Sigmoid colon (tissue), 7 donors: ENCODE results near the gene LFNG. TPM values are rescaled to one million over a fixed set of nuclear protein-coding genes. Genes with fewer than 3 reads are reported as not detected.

ENCODE experiments used
- DNase-seq: peaks from one replicate; pipeline ENCODE4 v3.0.0-alpha.2; 2019
- H3K27ac ChIP-seq, 4 donors: fragments of 200-600 bp; sonication (generic); one replicate each; pipeline ENCODE4 v1.5.1; 2016 to 2019; ENCODE audit warnings: mild to moderate bottlenecking in 1 of 4
- H3K27me3 ChIP-seq, 3 donors: fragments of 200-600 bp; sonication (generic); one replicate each; pipeline ENCODE4 v1.5.1; 2019; ENCODE audit warnings: mild to moderate bottlenecking in 1 of 3
- H3K36me3 ChIP-seq, 4 donors: fragments of 200-600 bp; sonication (generic); one replicate each; pipeline ENCODE4 v1.5.1; 2016 to 2019
- H3K4me1 ChIP-seq, 4 donors: fragments of 200-600 bp; sonication (generic); one replicate each; pipeline ENCODE4 v1.5.1; 2017 to 2019
- H3K4me3 ChIP-seq, 4 donors: fragments of 200-600 bp; sonication (generic); one replicate each; pipeline ENCODE4 v1.5.1; 2017 to 2019; ENCODE audit warnings: mild to moderate bottlenecking in 2 of 4, moderate library complexity in 1 of 4
- H3K9me3 ChIP-seq, 4 donors: fragments of 200-600 bp in 3 of 4; sonication (generic) in 3 of 4; one replicate each; pipeline versions ENCODE4 v1.5.1 to v1.6.1; 2013 to 2019
- EP300 ChIP-seq, 4 donors: sonication (generic); formaldehyde crosslinking; IDR thresholded peaks; one replicate each; pipeline ENCODE4 v1.6.1; 2017; ENCODE audit warnings: antibody characterized with exemption in 4 of 4
- POLR2A ChIP-seq, 2 donors: fragments of 450-650 bp; IDR thresholded peaks; one replicate each; pipeline ENCODE4 v1.6.1; 2016; ENCODE audit warnings: antibody characterized with exemption in 2 of 2, mild to moderate bottlenecking in 2 of 2, moderate library complexity in 2 of 2
- POLR2AphosphoS5 ChIP-seq, 4 donors: sonication (generic); formaldehyde crosslinking; IDR thresholded peaks; one replicate each; pipeline ENCODE4 v1.6.1; 2017; ENCODE audit warnings: antibody characterized with exemption in 4 of 4
- WGBS, 2 donors: extraction: QIAGEN DNeasy Blood & Tissue Kit; methylation state at CpG; one replicate each; pipeline ENCODE4 v1.1.7; 2013; 5-methylcytosine and 5-hydroxymethylcytosine counted together
- intact Hi-C: fragments of 100-400 bp; cut with DNase I; formaldehyde crosslinking; loops from one replicate; pipeline ENCODE4 v1.15.1; 2023
- polyA plus RNA-seq, 3 donors: library from polyadenylated mRNA; stranded (reverse); fragments of 200-250 nt; gene quantifications; one replicate each; pipeline ENCODE4 v1.2.3, GENCODE V29; 2013
- total RNA-seq, 4 donors: library from RNA; depleted of rRNA; stranded (reverse); fragments of >200 nt; gene quantifications; one replicate each; pipeline ENCODE4 v1.1.0, GENCODE V29; 2016
- TF ChIP-seq, protein P1 (sequence below), 4 experiments: fragments of 450-650 bp in 3 of 4; fragments of 200-600 bp in 1 of 4; IDR thresholded peaks; one replicate each; pipeline ENCODE4 v1.5.1; 2016 to 2019; ENCODE audit warnings: antibody characterized with exemption in 4 of 4, mild to moderate bottlenecking in 3 of 4, moderate library complexity in 2 of 4
- donor health status: healthy with polysubstance abuse.
- donor health status: Bipolar disorder and iron deficiency.
- donor health status: healthy.

The LFNG gene
- total and polyA plus RNA-seq, 7 donors = 1.8 to 34.5 (median 5.8) TPM

- Histone ChIP-seq H3K36me3 (no peaks in the 10 kb centered on the region), H3K27me3 (peaks cover 42 to 70% (median 66%) of the 10 kb centered on the region in 3 donors), H3K27ac (peak overlapping the region; percentile 10 to 48 (median 34)), H3K9me3 (no peaks in the 10 kb centered on the region), H3K4me3 (peak overlapping the region; percentile 1 to 57 (median 49)), H3K4me1 (peaks cover 0 to 61% (median 42%) of the 10 kb centered on the region in 4 donors)
- intact Hi-C loops = no loop called here
- TF ChIP-seq EP300 (IDR thresholded peaks at IDR 0.05) = no peak
- no peak for TF ChIP-seq POLR2AphosphoS5 (IDR thresholded peaks at IDR 0.05)
- WGBS, 2 donors = 5 to 23% methylated on average over 21 of the region's 21 CpGs
- no peak for DNase-seq
Measured at GRCh38 chr7:2521341-2521745, 1.8 kb downstream of the LFNG start.

DNA sequence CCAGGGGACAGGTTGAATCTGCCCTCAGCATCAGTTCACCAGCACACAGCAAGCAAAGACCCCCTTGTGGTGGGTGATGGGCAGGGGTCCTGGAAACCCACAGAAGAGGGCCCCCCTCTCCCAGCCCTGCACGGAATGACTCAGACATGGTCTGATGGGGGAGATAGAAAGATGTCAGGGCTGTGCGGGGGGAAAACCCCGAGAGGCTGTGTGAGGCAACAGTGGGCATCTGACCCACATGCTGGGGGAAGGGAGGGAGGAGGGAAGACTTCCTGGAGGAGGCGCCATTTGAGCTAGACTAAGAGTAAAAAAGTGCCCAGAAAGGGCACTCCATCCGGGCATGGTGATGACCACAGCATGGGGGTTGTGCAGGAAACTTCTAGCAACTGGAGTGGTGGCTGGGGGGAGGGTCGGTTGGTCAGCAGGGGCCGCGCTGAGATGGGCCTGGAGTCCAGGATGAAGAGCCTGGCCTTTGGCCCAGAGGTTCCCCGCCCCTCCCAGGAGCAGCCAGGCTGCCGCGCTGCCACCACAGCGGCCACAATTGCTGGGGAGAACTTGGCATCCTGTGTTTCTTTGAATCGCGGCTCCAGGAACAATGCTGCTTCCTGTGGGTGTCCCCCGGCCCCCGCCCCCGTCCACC, 2.5 kb downstream of the LFNG start:
- TF ChIP-seq, protein P1, sequence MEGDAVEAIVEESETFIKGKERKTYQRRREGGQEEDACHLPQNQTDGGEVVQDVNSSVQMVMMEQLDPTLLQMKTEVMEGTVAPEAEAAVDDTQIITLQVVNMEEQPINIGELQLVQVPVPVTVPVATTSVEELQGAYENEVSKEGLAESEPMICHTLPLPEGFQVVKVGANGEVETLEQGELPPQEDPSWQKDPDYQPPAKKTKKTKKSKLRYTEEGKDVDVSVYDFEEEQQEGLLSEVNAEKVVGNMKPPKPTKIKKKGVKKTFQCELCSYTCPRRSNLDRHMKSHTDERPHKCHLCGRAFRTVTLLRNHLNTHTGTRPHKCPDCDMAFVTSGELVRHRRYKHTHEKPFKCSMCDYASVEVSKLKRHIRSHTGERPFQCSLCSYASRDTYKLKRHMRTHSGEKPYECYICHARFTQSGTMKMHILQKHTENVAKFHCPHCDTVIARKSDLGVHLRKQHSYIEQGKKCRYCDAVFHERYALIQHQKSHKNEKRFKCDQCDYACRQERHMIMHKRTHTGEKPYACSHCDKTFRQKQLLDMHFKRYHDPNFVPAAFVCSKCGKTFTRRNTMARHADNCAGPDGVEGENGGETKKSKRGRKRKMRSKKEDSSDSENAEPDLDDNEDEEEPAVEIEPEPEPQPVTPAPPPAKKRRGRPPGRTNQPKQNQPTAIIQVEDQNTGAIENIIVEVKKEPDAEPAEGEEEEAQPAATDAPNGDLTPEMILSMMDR (IDR thresholded peaks at IDR 0.05) = no peak
- TF ChIP-seq POLR2A (IDR thresholded peaks at IDR 0.05) (no peak), EP300 (IDR thresholded peaks at IDR 0.05) (no peak), POLR2AphosphoS5 (IDR thresholded peaks at IDR 0.05) (no peak)
- Histone ChIP-seq H3K27me3 (peaks cover 42 to 77% (median 73%) of the 10 kb centered on the region in 3 donors), H3K27ac (peak overlapping the region; percentile 7 to 58 (median 40)), H3K4me3 (peak overlapping the region in 3 of 4 donors; percentile 47 to 57 (median 51)), H3K36me3 (no peaks in the 10 kb centered on the region), H3K4me1 (peaks cover 0 to 61% (median 42%) of the 10 kb centered on the region in 4 donors), H3K9me3 (no peaks in the 10 kb centered on the region)
- WGBS, 2 donors = 7 to 14% methylated on average over 17 of the region's 17 CpGs
- intact Hi-C loops = no loop called here
- no peak for DNase-seq

DNA sequence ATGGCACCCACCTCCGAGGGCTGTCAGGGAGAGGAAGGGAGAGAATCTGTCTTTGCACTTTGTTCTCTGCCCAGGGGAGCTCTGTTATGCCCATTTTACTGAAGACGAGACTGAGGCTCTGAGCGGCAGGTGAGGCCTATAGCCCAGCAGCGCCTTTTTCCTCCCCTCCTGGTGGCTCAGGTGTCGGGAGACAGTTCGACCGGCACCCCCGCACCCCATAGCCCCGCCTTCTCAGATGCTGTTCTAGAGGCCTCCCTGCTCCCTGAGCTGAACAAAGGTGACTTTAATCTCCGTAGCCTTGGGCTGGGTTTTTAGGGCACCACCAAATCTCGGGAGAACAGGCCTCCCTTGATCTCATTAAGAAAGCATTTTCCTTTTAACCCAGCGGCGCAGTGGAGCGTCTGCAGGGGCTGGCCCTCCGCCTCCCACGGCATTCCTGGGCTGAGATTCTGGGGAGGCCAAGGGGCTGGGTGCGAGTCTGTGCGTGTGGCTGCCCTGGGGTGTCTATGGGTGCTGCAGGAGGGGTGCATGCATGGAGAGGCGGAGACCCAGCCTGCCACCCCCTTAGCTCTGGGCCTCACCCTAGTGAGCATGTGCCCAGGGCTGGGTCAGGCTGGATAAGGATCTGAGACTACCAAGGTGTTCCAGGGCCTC, 3.3 kb downstream of the LFNG start:
- Histone ChIP-seq H3K36me3 (no peaks in the 10 kb centered on the region), H3K27me3 (peaks cover 42 to 85% (median 79%) of the 10 kb centered on the region in 3 donors), H3K4me3 (peak overlapping the region in 2 of 4 donors; percentile 51 to 57), H3K4me1 (peaks cover 0 to 62% (median 42%) of the 10 kb centered on the region in 4 donors), H3K9me3 (no peaks in the 10 kb centered on the region), H3K27ac (peak overlapping the region; percentile 7 to 58 (median 52))
- intact Hi-C loops = no loop called here
- DNase-seq = no peak
- WGBS, 2 donors = 10 to 41% methylated on average over 19 of the region's 19 CpGs
- TF ChIP-seq EP300 (IDR thresholded peaks at IDR 0.05) (no peak), POLR2A (IDR thresholded peaks at IDR 0.05) (no peak), POLR2AphosphoS5 (IDR thresholded peaks at IDR 0.05) (no peak)
- TF ChIP-seq, protein P1 (IDR thresholded peaks at IDR 0.05) = no peak

DNA sequence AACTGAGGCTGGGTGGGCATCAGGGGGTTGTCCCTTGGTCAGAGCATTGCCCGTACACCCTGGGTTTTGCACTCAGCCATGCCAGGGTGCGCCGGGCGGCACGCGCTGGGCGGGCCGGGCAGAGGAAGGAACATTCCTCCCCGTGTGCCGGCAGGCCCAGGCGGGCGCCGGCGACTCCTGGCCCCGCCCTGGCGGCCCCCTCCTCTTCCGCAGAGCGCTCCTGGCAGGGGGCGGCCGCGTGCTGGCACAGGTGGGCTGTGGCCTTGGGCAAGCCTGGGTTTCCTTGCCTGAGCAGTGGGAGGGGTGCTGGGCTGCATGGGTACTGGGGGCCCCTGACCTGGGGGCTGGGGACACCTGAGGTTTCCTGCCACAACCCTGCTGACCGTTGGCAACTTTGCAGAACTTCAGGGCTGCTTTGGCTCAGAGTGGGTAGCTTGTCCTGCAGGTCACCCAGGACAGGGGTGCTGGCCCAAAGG, 3.9 kb downstream of the LFNG start:
- intact Hi-C loops = no loop called here
- DNase-seq = no peak
- Histone ChIP-seq H3K4me1 (peaks cover 0 to 65% (median 39%) of the 10 kb centered on the region in 4 donors), H3K9me3 (no peaks in the 10 kb centered on the region), H3K4me3 (peak overlapping the region in 2 of 4 donors; percentile 51 to 57), H3K27me3 (peaks cover 42 to 84% (median 79%) of the 10 kb centered on the region in 3 donors), H3K36me3 (no peaks in the 10 kb centered on the region), H3K27ac (peak overlapping the region; percentile 7 to 58 (median 52))
- 13 to 29% methylated on average over 22 of the region's 22 CpGs for WGBS, 2 donors
- TF ChIP-seq POLR2AphosphoS5 (IDR thresholded peaks at IDR 0.05) (no peak), EP300 (IDR thresholded peaks at IDR 0.05) (no peak), POLR2A (IDR thresholded peaks at IDR 0.05) (no peak)
- TF ChIP-seq, protein P1 (IDR thresholded peaks at IDR 0.05) = no peak
